ENCODE data around the gene FCAMR.

DNA sequence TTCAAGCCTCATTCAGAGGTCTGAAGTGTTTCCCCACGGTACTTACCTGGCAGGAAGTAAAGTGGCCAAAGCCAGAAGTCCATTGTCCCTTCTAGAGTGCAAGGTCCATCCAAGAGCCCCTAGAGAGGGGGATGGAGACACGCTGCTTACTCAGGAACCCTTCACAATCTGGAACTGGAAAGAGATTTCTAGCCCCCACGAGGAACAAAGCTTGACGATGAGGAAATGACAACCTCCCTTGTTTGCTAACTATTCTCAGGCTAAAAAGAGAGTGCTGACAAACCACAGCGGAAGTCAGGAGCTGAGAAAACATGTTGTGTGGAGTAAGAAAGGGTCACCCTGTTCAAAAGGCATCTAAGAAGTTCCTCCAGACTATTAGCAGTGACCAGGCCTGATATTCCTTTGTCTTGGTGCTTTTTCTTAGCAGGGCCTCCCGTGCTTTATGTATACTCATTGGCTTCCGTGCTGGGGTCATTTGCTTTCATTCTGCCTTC is 48.4 kb downstream of the FCAMR start, which contains the start of gene FCMR:
- TF ChIP-seq CTCF (IDR thresholded peaks at IDR 0.05) (no peak), EZH2 (IDR thresholded peaks at IDR 0.05; ENCODE audit: borderline replicate concordance, insufficient read depth, low read depth, low read length, poor library complexity, severe bottlenecking) (no peak)
